HuH-7 (cell line): ENCODE data around the gene SRGN.

Experiments
- DNase-seq: peaks from one replicate; pipeline ENCODE4 v3.0.0; 2011; ENCODE audit warnings: low spot score

Gene SRGN

GRCh38 chr10:69090685-69091084 is 2.8 kb downstream of the SRGN start:
- no peak for DNase-seq

DNA sequence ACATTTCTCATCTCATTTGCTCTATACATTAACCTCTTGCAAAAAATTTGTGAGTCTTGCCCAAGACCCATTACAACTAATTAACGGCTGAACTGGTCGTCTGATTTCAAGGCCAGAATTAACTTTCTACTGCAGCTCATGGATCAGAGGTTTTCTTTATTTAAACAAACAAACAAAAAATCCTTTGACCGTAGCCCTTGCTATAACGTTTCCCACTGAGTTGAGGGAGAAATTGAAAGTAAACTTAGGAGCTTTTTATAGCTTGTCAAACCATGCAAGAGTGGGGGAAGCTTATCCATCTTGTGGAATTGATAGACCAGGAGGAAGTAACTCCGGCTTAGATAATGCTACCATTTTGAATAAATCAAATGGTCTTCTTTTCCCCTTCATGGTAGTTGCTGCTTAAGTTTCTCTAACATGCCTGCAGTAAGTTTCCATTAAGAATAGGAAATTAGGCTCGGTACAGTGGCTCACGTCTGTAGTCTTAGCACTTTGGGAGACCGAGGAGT is 3.3 kb downstream of the SRGN start:
- no peak for DNase-seq

DNA sequence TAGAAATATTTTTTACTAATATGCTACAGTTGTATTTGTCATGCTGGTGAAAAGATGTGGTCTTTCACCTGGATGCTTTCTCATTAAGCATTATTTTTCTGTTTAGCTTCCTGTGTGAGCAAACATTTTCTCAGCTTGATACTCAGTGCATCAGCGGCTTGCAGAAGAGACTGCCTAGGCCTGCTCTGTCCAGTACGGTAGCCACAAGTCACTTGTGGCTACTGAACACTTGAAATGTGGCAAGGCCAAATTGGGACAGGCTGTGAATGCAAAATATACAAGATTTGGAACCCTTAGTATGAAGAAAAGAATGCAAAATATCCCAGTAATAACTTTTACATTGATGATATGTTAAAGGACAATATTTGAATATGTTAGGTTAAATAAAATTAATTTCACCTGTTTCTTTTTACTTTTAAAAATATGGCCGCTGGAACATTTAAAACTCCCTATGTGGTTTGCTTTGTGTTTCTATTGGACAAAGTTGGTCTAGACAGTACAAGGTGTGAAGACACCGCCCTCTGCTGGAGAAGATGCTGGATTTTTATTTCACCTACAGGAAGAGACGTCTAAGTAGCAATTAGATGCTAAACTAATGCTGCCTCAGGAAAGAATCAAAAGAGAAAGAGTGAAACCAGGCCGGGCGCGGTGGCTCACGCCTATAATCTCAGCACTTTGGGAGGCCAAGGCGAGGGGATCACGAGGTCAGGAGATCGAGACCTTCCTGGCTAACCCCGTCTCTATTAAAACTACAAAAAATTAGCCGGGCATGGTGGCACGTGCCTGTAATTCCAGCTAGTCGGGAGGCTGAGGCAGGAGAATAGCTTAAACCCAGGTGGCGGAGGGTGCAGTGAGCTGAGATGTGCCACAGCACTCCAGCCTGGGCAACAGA is 5.3 kb downstream of the SRGN start:
- peak; percentile 44 for DNase-seq

DNA sequence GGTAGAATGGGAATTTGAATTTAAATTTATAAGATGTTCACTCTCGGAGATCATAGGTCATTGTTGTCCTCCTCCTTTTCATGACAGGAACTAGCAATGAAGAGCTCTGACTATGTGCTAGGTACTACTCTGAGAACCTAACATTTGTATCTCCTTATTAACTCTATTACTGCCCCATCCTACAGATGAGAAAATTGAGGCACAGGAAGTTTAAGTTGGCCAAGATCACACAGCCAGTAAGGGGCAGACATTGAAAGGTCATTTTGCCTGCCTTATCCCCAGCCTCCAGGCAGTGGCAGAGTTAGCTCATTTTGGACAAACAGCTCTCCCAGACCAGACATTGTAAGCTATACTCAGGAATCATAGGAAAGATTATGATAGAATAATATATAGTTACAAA is 6.0 kb downstream of the SRGN start:
- DNase-seq = peak; percentile 10

DNA sequence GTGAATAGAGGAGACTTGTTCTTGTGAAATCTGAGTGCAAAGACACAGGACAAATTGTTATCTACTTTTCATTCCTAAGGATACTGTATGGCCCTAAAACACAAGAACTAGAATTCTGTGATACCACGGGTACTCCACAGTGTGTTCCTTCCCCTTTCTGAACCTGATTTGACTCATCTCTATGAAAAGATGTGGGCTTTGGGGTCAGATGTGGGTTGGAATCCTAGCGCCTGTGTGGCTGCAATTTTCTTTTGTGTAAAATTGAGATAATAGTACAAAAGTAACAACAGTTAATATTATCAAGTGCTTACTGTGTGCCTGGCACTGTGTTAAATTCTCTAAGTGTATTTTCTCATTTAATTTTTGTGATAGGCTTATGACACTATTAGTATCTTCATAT is 8.1 kb downstream of the SRGN start:
- DNase-seq = no peak

DNA sequence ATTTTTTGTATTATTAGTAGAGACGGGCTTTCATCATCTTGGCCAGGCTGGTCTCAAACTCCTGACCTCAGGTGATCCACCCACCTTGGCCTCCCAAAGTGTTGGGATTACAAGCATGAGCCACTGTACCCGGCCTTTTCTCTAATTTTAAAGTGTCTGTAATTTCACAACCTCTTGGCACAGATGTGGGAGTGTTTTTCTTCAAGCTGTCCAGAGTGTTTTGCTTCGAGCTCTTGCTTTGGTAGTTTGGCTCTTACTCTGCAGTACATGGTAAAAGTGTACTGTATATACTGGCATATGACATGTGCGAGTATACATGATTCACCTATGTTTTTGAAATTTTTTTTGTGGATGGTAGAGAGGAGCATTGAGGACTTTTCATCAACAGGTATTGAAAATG is 9.8 kb downstream of the SRGN start:
- no peak for DNase-seq

DNA sequence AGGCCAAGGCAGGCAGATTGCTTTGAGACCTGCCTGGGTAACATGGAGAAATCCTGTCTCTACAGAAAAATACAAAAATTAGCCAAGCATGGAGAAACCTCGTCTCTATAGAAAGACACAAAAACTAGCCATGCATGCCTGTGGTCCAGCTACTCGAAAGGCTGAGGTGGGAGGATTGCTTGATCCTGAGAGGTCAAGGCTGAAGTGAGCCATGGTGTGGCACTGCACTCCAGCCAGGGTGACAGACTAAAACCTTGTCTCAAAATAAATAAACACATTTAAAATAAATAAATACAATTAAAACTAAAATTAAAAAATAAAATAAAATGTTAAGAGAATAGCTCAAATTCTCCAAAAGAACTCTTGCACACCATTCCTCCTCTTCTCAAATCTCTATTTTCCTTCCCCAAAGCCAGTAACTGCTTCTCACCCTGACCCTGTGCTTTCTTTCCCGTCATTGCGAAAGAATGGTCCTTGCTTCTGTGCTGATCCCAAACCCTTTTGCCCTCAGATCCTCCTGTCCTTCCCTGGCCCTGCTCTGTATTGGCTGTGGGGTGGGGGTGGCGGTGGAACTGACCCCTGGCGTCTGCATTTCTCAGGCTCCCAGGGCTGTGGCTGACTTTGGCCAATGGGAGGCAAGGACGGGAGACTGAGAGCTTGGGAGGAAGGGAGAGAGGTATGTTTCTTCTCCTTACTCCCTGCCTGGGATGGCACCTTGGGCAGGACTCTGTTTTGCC is 12.4 kb downstream of the SRGN start:
- no peak for DNase-seq

GRCh38 chr10:69101451-69102095 is 13.7 kb downstream of the SRGN start:
- DNase-seq = no peak

- no peak for DNase-seq
Measured at GRCh38 chr10:69102440-69102839, 14.5 kb downstream of the SRGN start.

DNA sequence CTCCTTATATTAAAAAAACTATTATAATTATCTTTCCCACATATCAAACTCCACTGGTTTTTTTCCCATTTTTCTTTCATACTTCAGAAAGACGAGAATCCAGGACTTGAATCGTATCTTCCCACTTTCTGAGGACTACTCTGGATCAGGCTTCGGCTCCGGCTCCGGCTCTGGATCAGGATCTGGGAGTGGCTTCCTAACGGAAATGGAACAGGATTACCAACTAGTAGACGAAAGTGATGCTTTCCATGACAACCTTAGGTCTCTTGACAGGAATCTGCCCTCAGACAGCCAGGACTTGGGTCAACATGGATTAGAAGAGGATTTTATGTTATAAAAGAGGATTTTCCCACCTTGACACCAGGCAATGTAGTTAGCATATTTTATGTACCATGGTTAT is 15.9 kb downstream of the SRGN start:
- DNase-seq = no peak

DNA sequence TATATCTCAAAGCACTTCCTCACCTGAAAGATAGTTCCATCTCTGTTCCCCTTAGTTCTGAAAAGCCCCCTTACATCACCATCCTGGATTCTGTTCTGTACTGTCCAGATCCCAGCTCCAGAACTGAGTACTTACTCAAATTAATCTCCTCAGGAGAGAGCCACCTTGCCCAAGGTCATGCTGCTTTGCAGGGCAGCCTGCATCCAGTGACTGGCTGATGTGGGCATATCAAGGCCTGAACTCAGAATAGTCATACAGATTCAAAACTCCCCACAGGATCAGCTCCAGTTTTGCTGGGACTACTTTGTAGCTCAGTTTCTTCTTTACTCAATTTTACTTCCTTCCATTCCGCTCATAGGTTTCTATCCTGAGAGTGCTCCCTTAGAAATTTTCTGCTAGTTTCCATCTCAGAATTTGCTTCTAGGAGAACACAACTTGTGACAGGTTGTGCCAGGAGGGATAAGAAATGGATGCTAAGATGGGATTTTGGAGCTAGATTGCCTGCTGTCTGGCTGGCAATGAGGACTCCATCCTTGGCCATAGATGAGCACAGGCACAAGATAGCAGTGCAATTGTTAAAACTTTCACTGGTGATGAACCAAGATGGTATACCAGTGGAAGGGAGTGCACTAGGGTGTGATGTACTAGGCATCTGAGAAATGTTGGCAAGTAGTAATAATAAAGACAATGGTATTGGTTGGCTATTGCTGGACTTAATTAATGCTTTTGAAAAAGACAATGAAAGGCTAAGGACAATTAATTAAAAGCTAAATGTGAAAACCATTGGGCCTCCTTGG is 17.3 kb downstream of the SRGN start:
- DNase-seq = no peak

DNA sequence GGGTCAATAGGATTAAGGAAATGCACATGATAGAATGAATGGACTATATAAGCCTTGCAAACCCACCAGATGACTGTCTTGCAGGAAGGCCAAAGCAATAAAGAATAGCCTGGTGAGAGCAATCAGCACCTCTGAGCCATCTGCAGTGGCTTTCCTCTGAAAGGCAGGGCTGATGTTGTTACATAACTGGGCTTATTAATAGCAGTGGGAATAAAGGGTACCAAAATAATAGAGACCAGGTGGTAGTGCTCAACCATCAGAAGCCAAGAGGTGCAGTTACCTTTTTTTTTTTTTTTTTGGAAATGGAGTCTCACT is 19.2 kb downstream of the SRGN start:
- no peak for DNase-seq

- DNase-seq = no peak
Measured at GRCh38 chr10:69107699-69108098, 19.8 kb downstream of the SRGN start.

GRCh38 chr10:69119896-69120295 is 32.0 kb downstream of the SRGN start:
- DNase-seq = no peak

DNA sequence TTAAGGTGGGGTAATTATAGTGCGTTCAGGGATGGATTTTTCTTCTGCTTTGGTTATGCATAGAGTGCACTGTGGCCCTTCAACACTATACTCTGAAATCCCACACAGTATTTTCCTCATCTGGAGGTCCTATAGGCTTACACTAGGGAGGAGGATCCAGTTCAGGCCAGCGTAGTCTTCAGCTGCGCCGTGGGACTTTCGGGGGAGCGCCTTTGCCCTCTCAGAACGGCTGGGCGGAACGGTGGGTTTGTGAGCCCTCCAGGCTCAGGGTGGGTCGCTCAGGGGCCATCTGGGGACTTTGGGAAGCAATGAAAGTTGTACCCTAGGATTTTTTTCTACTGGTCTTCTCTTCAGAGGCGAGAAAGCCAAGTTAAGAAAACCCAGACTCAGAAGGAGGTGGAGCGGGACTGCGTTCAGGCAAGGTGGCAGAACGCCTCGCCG is 35.4 kb downstream of the SRGN start:
- DNase-seq = peak; percentile 36

DNA sequence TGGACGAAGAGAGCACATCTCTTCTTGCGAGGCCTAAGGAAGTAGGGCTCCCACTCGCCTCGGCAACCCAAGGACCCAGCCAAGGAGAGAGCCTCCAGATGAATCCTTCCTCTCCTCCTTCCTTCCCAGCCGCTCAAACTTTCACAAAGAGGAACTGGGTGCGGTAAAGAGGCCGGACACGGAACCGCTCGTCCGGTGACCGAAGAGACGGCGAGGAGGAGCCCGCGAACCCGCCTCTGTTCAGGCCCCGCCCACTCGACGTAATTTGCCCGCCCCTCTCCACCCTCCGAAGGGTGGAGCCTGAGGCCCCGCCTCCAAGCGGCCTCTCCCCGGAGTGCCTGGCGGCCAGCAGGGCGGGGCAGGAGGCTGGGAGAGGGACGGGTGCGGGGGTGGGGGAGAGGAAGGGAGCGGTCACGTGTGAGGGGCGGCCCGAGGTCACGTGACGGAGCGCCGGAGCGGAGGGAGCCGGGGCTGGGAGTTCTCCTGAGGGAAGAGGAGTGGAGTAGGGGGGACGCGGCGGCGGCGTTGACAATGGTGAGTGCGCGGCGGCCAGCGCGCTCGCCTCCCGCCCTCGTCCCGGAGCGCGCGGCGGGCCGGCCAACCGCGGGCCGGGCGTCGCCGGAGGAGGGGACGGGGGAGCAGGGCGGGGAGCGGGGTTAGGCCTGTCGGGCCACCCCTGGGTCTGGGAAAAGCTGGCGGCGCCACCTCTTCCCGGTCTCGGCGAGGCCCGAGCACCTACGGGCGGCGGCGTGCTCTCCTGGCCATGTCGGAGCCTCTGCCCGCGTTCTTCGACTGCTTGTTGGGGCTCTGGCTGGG is 36.1 kb downstream of the SRGN start, which contains the start of gene VPS26A:
VPS26A (plus strand) TSS at position 432 of the 816 bp plus-strand sequence; CDS start at position 532, 100 bp downstream.
- DNase-seq = peak; percentile 90

DNA sequence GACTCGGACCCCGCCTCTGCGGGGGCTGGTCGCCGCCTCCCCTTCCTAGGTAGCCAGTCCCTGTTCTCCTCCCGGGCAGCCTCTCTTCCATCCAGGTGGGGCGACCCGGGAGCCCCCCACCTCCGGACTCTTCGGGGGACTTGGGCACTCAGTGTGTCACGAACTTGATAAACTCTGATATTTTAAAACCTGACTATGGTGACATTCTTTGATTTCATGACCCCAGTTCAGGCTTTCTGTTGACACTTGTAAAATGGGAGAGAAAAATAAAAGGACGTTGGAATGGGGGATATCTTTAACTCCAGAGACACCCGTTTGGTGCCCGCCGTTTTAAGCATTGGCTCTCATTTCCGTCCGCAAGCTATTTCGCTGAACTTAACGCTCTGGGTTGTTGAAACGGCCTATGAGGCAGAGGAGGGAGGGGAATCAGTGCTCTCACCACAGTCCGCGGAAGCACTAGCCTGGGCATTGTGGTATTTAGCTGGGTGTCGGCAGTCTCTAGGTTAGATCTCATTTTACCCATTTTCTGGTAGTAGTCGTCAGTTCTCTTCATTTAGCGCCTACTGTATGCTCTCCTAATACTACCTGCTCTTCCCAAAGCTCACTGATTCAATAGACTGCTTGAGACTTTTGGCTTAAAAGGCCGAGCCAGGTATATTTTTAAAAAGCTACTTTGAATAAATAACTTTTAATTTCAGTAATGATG is 36.8 kb downstream of the SRGN start:
- DNase-seq = peak; percentile 39

DNA sequence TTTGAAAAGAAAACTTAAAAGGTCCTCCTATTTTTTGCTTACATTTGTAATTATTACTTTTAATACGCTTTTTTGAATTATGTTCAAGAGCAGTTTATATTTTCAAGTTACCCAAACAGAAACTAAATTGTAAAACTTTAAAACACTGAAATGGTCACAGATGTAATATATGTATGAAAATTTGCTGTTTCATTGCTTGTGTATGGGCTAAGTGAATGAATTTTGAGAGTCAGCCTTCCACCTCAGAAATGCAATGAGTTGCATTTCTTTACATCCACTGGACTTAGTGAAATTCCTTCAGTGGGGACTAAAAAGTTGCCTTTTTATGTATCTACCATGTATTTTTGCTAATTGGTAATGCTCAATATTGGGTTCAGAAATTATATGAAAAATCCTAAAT is 37.7 kb downstream of the SRGN start:
- no peak for DNase-seq

GRCh38 chr10:69130251-69130650 is 42.3 kb downstream of the SRGN start:
- no peak for DNase-seq

GRCh38 chr10:69139961-69140360 is 52.1 kb downstream of the SRGN start:
- no peak for DNase-seq
